WTC11 (cell line): ENCODE results near the gene ATP4A. TPM values are rescaled to one million over a fixed set of nuclear protein-coding genes. Genes with fewer than 3 reads are reported as not detected.
"Not testable (repeated sequence)": the region's sequence is repeated elsewhere in the genome, so short reads cannot be mapped to it uniquely, and the experiment has no call there.

Experiments
- ATAC-seq: fragments of 200-7000 bp; cut with Tn5 transposase; 2 replicates; pipeline ENCODE4 v1.10.0; 2021; ENCODE audit warnings: mild to moderate bottlenecking, moderate library complexity
- CTCF ChIA-PET: fragments of 300-600 bp; sonication (Branson Sonifier 250); formaldehyde crosslinking; loops from one replicate; lab custom pipeline; 2021; ENCODE audit warnings: antibody characterized with exemption; lab: Charles Lee
- POLR2A ChIA-PET: fragments of 350-600 bp; sonication (Branson Sonifier 250); formaldehyde crosslinking; loops from one replicate; lab custom pipeline; 2021; ENCODE audit warnings: antibody characterized with exemption; lab: Charles Lee
- DNase-seq: peaks from one replicate; pipeline ENCODE4 v3.0.0; 2021; ENCODE audit warnings: low spot score
- H3K27ac Mint-ChIP-seq: 2 replicates; pipeline ENCODE4 v1.8.0; 2021; ENCODE audit warnings: mixed read lengths
- H3K27me3 Mint-ChIP-seq: 2 replicates; pipeline ENCODE4 v1.8.0; 2021; ENCODE audit warnings: low read depth, mild to moderate bottlenecking, moderate library complexity, mixed read lengths
- H3K36me3 Mint-ChIP-seq: 2 replicates; pipeline ENCODE4 v1.8.0; 2021; ENCODE audit warnings: mixed read lengths
- H3K4me1 Mint-ChIP-seq: 2 replicates; pipeline ENCODE4 v1.8.0; 2022; ENCODE audit warnings: mixed read lengths
- H3K4me3 Mint-ChIP-seq: 2 replicates; pipeline ENCODE4 v1.8.0; 2021; ENCODE audit warnings: mild to moderate bottlenecking, moderate library complexity, mixed read lengths
- H3K9me3 Mint-ChIP-seq: 2 replicates; pipeline ENCODE4 v1.8.0; 2021; ENCODE audit warnings: mixed read lengths
- ATF1 ChIP-seq: sonication (generic); formaldehyde crosslinking; IDR thresholded peaks from 2 replicates; pipeline ENCODE4 v1.8.1; 2023; ENCODE audit warnings: mild to moderate bottlenecking, moderate library complexity, missing genetic modification reagents
- EMX1 ChIP-seq: fragments of 250-450 bp; sonication (Bioruptor Pico); IDR thresholded peaks from 2 replicates; pipeline ENCODE4 v1.8.0; 2021; ENCODE audit warnings: mild to moderate bottlenecking
- IRF1 ChIP-seq: sonication (generic); formaldehyde crosslinking; IDR thresholded peaks from 2 replicates; pipeline ENCODE4 v1.8.0; 2023; ENCODE audit warnings: missing genetic modification reagents
- IRF2 ChIP-seq: sonication (generic); formaldehyde crosslinking; IDR thresholded peaks from 2 replicates; pipeline ENCODE4 v1.8.0; 2022; ENCODE audit warnings: low read depth, missing genetic modification reagents, borderline replicate concordance
- NFYB ChIP-seq: sonication (generic); formaldehyde crosslinking; conservative IDR thresholded peaks from 2 replicates; pipeline ENCODE4 v1.8.0; 2022; ENCODE audit warnings: low read depth, missing genetic modification reagents
- SMAD4 ChIP-seq: sonication (generic); formaldehyde crosslinking; IDR thresholded peaks from 2 replicates; pipeline ENCODE4 v1.8.0; 2022; ENCODE audit warnings: mild to moderate bottlenecking, missing genetic modification reagents
- ZBTB21 ChIP-seq: sonication (generic); formaldehyde crosslinking; IDR thresholded peaks from 2 replicates; pipeline ENCODE4 v1.8.1; 2023; ENCODE audit warnings: mild to moderate bottlenecking, missing genetic modification reagents, borderline replicate concordance
- ZNF232 ChIP-seq: sonication (generic); formaldehyde crosslinking; IDR thresholded peaks from 2 replicates; pipeline ENCODE4 v1.8.0; 2022; ENCODE audit warnings: mild to moderate bottlenecking, missing genetic modification reagents
- ZNF416 ChIP-seq: fragments of 250-450 bp; sonication (Bioruptor Pico); IDR thresholded peaks from 2 replicates; pipeline ENCODE4 v1.9.0; 2021; ENCODE audit warnings: mild to moderate bottlenecking, inconsistent platforms
- ZNF423 ChIP-seq: fragments of 250-450 bp; sonication (Bioruptor Pico); IDR thresholded peaks from 2 replicates; pipeline ENCODE4 v2.1.2; 2022; ENCODE audit warnings: mild to moderate bottlenecking, moderate library complexity
- ZNF512 ChIP-seq: sonication (generic); formaldehyde crosslinking; IDR thresholded peaks from 2 replicates; pipeline ENCODE4 v1.8.1; 2022; ENCODE audit warnings: missing genetic modification reagents, borderline replicate concordance
- total RNA-seq: library from RNA; stranded (reverse); gene quantifications from 3 replicates; pipeline ENCODE4 v1.2.3, GENCODE V29; 2021
- TF ChIP-seq, protein P1 (sequence below): sonication (generic); formaldehyde crosslinking; conservative IDR thresholded peaks from 2 replicates; pipeline ENCODE4 v1.8.1; 2023; ENCODE audit warnings: mild to moderate bottlenecking, low read depth, missing genetic modification reagents, moderate library complexity
- TF ChIP-seq, protein P2 (sequence below): sonication (generic); formaldehyde crosslinking; IDR thresholded peaks from 2 replicates; pipeline ENCODE4 v1.8.0; 2022; ENCODE audit warnings: mild to moderate bottlenecking, missing genetic modification reagents
- TF ChIP-seq, protein P3 (sequence below): sonication (generic); formaldehyde crosslinking; IDR thresholded peaks from 2 replicates; pipeline ENCODE4 v1.8.1; 2023; ENCODE audit warnings: mild to moderate bottlenecking, missing genetic modification reagents, moderate library complexity
- TF ChIP-seq, protein P4 (sequence below): sonication (generic); formaldehyde crosslinking; conservative IDR thresholded peaks from 2 replicates; pipeline ENCODE4 v1.8.1; 2022; ENCODE audit warnings: mild to moderate bottlenecking, missing genetic modification reagents
- TF ChIP-seq, protein P5 (sequence below): fragments of 250-450 bp; sonication (Bioruptor Pico); IDR thresholded peaks from 2 replicates; pipeline ENCODE4 v1.9.0; 2021; ENCODE audit warnings: mild to moderate bottlenecking

ATP4A gene
- total RNA-seq, 1 experiment from 2014 or later: 0.59 TPM

DNA sequence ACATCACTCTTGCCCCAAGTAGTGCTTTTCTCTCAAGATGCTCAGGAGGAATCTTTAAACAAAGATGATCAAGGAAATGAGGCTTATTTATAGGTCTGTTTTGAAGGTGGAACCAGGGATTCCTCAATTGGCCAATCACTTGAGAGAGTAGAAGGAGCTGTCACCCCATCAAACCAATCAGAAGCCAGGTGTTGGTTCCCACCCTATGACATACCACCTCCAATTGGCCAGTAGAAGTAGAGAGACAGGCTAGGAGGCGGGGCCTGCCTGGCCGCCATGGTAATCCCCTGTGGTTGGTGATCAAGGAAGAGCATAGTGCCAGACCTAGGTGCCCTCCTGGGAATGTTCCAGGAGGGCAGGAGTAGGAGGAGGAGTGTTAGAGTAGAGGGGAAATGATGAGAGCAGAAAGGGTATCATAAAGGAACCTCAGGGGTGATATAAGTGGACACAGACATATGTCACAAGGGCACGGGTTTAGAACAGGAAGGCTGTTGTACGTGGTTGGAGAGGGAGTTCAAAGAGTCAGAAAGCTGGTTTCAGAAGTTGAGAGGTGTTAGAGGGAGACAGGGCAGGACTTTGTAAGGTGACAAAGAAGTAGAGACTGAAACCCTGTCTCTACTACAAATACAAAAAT lies 33.0 kb upstream of the ATP4A start:
- CTCF ChIA-PET: interaction anchor here (1.2 kb wide), 1 partner anchor 16 kb away, joined by 3 read pairs; the partner anchor contains the start of gene HAUS5
- no peaks in the 10 kb centered on the region for H3K36me3 Mint-ChIP-seq
- H3K4me1 Mint-ChIP-seq: no peaks in the 10 kb centered on the region

DNA sequence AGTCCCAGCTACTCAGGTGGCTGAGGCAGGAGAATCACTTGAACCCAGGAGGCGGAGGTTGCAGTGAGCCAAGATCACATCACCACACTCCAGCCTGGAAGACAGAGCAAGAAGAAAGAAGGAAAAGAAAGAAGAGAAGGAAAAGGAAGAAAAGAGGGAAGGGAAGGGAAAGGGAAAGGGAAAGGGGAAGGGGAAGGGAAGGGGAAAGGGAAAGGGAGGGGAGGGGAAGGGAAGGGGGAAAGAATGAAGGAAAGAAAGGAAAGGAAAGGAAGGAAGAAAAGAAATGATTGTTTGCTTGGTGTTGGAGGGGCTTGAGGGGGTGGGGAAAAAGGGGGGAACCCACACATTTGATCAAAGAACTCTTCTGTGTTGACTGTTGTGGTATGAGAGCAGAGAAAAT lies 32.5 kb upstream of the ATP4A start:
- CTCF ChIA-PET: no interaction called here

More for the DNA sequence above, 33.0 kb upstream of the ATP4A start:
- Mint-ChIP-seq H3K27ac (no peak overlapping the region), H3K9me3 (peaks cover 7% of the 10 kb centered on the region), H3K4me3 (no peak overlapping the region), H3K27me3 (peaks cover 30% of the 10 kb centered on the region)
- POLR2A ChIA-PET: no interaction called here
- DNase-seq (no peak), ATAC-seq (peak; percentile 85)
- TF ChIP-seq ZNF423 (CRISPR knock-in tag) (no peak), NFYB (CRISPR knock-in tag) (peak; percentile 57; the same call in 1 of the 2 replicates)

DNA sequence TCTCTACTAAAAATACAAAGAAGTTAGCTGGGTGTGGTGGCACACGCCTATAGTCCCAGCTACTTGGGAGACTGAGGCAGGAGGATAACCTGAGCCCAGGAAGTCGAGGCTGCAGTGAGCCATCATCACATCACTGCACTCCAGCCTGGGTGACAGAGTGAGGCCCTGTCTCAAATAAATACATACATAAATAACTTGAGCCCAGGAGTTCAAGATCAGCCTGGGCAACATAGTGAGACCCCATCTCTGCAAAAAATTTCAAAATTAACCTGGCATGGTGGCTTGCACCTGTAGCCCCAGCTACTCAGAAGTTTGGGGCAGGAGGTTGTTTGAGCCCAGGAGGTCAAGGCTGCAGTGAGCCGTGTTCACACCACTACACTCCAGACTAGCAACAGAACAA lies 31.6 kb upstream of the ATP4A start:
- H3K4me1 Mint-ChIP-seq, H3K27ac Mint-ChIP-seq, H3K4me3 Mint-ChIP-seq, H3K9me3 Mint-ChIP-seq, ATAC-seq, H3K36me3 Mint-ChIP-seq, POLR2A ChIA-PET, CTCF ChIA-PET, DNase-seq: not testable (repeated sequence)
- H3K27me3 Mint-ChIP-seq: peaks cover 22% of the 10 kb centered on the region

More for the DNA sequence above, 32.5 kb upstream of the ATP4A start:
- ATAC-seq: no peak
- TF ChIP-seq IRF1 (CRISPR knock-in tag): no peak
- no peak for TF ChIP-seq ATF1 (CRISPR knock-in tag)
- TF ChIP-seq, protein P1, sequence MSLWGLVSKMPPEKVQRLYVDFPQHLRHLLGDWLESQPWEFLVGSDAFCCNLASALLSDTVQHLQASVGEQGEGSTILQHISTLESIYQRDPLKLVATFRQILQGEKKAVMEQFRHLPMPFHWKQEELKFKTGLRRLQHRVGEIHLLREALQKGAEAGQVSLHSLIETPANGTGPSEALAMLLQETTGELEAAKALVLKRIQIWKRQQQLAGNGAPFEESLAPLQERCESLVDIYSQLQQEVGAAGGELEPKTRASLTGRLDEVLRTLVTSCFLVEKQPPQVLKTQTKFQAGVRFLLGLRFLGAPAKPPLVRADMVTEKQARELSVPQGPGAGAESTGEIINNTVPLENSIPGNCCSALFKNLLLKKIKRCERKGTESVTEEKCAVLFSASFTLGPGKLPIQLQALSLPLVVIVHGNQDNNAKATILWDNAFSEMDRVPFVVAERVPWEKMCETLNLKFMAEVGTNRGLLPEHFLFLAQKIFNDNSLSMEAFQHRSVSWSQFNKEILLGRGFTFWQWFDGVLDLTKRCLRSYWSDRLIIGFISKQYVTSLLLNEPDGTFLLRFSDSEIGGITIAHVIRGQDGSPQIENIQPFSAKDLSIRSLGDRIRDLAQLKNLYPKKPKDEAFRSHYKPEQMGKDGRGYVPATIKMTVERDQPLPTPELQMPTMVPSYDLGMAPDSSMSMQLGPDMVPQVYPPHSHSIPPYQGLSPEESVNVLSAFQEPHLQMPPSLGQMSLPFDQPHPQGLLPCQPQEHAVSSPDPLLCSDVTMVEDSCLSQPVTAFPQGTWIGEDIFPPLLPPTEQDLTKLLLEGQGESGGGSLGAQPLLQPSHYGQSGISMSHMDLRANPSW (CRISPR knock-in tag): no peak
- TF ChIP-seq, protein P2, sequence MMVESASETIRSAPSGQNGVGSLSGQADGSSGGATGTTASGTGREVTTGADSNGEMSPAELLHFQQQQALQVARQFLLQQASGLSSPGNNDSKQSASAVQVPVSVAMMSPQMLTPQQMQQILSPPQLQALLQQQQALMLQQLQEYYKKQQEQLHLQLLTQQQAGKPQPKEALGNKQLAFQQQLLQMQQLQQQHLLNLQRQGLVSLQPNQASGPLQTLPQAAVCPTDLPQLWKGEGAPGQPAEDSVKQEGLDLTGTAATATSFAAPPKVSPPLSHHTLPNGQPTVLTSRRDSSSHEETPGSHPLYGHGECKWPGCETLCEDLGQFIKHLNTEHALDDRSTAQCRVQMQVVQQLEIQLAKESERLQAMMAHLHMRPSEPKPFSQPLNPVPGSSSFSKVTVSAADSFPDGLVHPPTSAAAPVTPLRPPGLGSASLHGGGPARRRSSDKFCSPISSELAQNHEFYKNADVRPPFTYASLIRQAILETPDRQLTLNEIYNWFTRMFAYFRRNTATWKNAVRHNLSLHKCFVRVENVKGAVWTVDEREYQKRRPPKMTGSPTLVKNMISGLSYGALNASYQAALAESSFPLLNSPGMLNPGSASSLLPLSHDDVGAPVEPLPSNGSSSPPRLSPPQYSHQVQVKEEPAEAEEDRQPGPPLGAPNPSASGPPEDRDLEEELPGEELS (CRISPR knock-in tag): no peak
- TF ChIP-seq, protein P3, sequence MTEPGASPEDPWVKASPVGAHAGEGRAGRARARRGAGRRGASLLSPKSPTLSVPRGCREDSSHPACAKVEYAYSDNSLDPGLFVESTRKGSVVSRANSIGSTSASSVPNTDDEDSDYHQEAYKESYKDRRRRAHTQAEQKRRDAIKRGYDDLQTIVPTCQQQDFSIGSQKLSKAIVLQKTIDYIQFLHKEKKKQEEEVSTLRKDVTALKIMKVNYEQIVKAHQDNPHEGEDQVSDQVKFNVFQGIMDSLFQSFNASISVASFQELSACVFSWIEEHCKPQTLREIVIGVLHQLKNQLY (CRISPR knock-in tag): no peak
- no peak for TF ChIP-seq IRF2 (CRISPR knock-in tag)
- no peak for TF ChIP-seq ZNF232 (CRISPR knock-in tag)
- no peak for TF ChIP-seq ZNF512 (CRISPR knock-in tag)
- TF ChIP-seq SMAD4 (CRISPR knock-in tag): no peak
- no peak for TF ChIP-seq EMX1 (CRISPR knock-in tag)
- TF ChIP-seq, protein P4, sequence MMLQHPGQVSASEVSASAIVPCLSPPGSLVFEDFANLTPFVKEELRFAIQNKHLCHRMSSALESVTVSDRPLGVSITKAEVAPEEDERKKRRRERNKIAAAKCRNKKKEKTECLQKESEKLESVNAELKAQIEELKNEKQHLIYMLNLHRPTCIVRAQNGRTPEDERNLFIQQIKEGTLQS: no peak
- TF ChIP-seq, protein P5, sequence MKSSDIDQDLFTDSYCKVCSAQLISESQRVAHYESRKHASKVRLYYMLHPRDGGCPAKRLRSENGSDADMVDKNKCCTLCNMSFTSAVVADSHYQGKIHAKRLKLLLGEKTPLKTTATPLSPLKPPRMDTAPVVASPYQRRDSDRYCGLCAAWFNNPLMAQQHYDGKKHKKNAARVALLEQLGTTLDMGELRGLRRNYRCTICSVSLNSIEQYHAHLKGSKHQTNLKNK: no peak
- no peak for TF ChIP-seq ZNF416 (CRISPR knock-in tag)
- TF ChIP-seq ZBTB21 (CRISPR knock-in tag): no peak
- Mint-ChIP-seq H3K4me1 (no peaks in the 10 kb centered on the region), H3K9me3 (peaks cover 7% of the 10 kb centered on the region), H3K27me3 (peaks cover 27% of the 10 kb centered on the region), H3K36me3 (no peaks in the 10 kb centered on the region), H3K4me3 (no peak overlapping the region), H3K27ac (no peak overlapping the region)
- POLR2A ChIA-PET: no interaction called here
- no peak for DNase-seq
